ENCODE data around the gene MRPL55.

DNA sequence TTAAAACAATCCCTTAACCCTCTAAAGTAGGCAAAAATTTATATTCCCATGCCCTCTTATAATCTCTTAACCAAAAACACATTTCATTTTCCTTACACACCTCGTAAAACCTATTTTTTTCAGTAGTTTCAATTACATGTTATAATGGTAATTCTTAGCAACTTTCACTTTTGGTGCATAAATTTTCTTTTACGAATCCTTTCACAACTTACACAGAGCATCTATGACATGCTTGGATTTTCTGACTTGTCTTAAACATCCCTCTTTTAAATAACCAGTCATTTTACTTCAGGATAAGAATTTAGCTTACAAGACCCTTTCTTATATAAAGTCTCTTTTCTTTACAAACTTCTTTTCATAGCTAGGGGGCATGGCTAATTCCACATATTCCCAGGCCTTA, 8.9 kb upstream of the MRPL55 start:
- TF ChIP-seq EZH2 (IDR thresholded peaks at IDR 0.05; ENCODE audit: insufficient read depth, poor library complexity, severe bottlenecking) (no peak), EZH2phosphoT487 (IDR thresholded peaks at IDR 0.05; ENCODE audit: insufficient read depth, low read depth) (no peak)
